ENCODE measurements around the gene HDAC11.
"Not testable (repeated sequence)": the region's sequence is repeated elsewhere in the genome, so short reads cannot be mapped to it uniquely, and the experiment has no call there.

Gene HDAC11

DNA sequence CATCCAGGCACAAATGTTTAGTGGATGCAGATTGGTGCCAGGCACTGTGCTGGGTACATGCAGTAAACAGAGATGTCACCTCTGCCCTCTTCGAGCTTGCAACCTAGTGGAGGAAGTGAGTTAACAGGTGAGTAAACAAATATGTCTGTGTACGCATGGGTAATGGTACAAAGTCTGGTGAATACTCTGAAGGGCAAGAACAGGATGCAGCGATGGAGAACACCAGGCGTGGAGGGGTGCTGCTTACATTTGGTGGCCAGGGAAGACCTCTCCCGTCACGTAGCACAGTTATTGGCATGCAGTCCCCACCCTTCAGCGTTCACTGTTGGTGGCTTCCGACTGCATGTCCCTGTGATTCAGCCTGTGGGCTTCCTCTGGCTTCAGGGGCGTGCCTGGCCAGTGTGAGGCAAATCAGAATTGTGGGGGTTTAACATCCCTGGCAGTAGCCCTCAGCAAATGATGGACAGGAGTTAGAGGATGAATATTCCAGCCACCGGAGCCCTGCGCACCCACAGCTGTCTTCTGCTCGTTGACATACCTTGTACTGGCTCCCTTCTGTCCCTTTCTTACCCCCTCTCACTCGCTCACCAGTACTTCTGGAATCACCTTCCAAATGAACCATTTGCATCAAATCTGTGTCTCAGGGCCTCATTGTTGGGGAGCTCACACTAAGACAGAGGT is 9.1 kb upstream of the HDAC11 start:
- no peak for DNase-seq

DNA sequence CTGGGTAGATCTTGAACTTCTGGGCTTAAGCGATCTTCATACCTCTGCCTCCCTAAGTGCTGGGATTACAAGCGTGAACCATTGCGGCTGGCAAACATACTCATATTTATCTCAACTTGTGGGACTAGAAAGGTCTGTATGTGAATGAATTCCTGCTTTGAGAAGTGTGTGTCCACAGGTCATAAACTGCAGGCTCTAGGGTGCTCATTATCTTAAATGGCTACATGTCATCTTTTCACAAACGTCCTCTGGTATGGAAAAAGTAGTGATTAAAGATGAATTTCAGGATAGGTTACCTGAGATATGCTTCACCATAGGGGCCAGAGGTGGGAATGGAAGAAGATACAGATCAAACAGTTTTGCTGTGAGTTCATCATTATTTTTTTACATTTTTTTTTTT is 7.8 kb upstream of the HDAC11 start:
- no peak for DNase-seq

DNA sequence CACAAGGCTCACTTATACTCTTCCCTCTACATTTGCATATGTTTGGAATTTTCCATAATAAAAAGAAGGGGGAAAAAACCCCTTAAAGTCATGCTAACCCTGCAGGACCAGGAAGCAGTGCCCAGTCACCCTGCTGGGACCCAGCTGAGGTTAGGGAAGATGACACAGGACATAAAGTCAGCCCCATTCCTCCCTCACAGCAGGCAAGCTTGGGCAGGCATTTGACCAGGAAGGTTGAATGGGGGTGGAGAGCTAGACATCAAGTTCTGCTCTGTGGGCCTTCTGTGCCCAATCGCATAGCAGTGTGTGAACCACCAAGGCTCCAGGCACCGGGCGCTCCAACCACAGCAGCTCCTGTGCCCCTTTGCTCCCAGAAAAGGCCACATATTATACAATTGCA is 7.1 kb upstream of the HDAC11 start:
- DNase-seq, result no peak

DNA sequence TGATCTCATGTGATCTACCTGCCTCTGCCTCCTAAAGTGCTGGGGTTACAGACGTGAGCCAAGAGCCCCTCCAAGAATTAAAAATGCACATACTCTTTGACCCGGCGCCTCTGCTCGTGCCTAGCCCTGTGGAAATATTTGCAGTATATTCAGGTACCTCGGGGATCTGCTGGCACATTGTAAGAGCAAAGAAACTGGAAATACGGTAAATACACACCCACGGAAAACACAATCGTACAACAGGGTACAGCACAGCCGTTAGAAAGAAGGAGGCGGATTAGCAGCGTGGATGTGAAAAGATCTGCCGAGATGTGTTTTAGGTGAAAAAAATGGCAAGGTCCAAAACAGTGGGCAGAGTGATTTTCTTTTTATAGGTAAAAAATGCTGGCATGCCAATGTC is 6.1 kb upstream of the HDAC11 start:
- DNase-seq, result no peak

DNA sequence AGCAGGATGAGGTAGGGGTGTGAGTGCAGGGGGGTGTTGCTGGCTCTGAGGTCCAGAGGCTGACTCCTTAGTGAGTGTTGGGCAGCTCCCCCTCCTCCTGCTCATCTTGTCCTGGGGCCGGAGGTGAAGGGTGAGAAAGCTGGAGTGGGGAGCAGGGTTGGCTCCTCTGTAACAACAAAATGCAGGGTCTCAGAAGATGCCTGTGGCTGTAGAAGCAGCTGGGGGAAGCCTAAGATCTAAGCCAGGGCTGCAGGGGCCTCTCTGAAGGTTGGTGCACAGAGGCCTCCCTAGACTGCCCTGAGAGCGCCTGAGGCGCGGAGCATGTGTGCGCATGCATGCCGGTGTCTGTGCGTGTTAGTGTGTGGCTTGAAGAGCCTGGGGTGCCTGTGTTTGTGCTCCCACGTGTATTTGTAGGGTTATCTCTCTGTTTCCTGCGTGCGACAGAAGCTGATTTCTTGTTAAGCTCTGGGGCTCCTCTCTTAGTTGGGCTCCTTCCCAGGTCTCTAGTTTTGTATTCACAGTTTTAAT is 5.3 kb upstream of the HDAC11 start:
- DNase-seq, result no peak

DNA sequence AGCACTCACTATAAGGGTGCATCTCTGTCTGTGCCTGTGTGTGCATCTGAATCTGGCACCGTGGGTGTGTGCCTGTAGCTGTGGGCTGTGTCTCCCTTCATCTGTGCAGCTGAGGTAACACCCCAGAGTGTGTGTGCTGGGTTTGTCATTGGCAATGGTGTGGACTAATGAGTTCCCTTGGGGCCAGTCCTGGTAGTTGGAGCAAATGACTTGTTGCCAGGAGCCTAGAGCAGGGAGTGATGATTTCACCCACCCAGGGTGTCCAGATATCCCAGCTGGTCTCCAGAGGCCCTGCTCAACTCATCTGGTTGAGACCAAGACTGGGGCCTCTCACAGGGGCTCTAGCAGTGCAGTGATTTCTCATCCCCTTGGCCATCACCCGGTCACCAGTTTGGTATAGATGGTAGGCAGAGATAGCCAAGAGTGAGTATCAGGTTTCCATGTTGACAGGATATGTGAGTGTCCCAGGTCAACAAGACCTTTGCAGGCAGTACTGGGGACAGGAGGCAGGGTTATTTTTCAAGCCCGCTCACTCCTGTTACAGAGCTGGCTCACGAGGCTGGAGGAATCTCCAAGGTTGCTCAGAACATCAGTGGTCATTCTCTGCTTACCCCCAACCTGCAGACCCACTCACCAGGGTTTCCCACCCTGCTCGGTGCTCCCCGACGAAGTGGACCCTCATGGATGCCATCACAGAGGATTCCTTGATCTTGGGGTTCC is 4.1 kb upstream of the HDAC11 start:
- no peak for DNase-seq

DNA sequence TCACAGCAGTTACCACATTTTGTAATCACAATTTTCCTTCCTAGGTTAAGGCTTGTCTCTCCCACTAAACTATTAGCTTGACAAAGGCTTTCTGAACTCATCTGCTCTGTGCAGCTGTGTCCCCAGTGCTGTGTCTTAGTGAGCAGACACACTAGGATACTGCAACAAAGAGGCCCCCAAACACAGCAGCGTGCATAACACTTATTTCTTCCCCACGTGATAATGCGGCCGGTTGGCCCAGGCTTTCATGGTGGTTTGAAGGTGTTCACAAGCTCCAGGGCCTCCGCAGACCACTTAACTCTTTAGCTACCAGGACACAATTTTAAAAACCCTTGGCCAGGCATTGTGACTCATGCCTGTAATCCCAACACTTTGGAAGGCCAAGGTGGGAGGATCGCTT is 2.2 kb upstream of the HDAC11 start:
- DNase-seq, result no peak

DNA sequence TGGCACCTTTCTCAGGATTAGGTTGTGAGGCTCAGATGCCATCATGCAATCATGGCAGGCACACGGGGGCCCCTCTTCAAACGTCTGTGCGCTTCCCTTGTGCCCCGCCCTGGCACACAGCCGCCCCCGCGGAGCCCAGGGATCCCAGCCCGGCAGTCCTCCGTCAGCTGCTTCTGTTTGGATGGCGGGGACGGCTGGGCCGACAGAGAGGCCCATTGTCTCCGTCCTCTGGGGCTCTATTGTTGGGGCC is 849 bp upstream of the HDAC11 start:
- no peak for DNase-seq

DNA sequence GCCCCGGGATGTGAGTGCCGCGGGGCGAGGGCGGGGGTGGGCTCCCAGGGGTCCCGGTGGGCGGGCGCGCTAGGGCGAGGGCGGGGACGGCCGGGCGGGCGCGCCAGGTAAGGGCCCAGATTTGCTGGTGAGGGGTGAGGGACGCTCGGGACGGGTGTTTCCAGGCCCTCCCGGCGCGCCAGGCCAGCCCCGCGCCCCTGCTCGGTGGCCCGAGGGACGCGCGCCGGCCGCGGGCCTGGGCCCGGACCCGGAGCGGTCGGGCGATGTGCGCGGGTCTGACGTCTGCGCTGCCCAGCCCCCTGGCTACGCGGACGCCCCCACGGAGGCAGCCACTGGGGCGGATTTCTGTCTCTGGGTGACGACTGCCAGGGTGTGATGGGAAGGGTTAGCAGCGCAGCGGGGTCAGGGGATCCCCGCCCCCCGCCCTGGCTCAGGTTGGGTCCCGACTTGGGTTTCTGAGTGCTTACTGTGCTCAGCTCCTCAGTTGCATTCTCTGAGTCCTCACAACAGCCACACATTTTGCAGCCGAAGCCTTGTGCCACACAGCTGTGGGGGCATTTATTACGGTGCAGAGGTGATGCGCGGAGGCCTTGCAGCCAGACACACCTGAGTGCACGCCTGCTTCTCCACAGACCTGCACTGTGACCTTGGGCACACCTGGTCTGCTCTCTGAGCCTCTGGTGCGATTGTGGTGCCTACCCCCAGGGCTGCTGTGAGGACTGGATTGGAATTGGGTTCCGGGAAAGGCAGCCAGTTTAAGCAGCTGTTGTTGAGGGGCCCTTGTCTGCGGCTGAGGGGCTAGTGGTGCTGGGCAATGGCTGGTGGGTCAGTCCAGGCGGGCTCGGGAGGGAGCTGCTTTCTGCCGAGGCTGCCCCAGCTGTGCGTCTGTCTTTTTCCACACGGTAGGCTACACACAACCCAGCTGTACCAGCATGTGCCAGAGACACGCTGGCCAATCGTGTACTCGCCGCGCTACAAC is 523 bp downstream of the HDAC11 start:
- no peak for DNase-seq

DNA sequence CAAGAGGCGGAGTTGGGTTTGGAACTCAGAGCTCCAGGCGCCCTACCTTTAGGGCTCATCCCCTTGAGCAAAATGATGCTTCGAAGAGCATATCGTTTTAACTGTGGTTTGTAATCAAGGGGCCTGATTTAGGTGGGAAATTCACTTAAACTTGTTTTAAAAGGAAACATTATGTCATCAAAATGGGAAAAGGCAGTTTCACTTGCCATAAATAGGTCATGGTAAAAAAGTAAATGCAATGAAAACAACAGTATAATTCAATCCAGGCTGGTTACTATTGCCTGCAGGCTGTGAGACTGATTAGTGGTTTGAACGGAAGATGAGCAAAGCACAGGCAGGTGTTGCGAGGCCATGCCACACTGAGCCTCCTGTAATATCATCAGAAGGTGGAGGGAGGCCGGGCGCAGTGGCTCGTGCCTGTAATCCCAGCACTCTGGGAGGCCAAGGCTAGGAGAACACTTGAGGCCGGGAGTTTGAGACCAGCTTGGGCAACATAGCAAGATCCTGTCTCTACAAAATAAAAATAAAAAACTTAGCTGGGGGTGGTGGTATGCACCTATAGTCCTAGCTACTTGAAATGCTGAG is 2.1 kb downstream of the HDAC11 start:
- no peak for DNase-seq

DNA sequence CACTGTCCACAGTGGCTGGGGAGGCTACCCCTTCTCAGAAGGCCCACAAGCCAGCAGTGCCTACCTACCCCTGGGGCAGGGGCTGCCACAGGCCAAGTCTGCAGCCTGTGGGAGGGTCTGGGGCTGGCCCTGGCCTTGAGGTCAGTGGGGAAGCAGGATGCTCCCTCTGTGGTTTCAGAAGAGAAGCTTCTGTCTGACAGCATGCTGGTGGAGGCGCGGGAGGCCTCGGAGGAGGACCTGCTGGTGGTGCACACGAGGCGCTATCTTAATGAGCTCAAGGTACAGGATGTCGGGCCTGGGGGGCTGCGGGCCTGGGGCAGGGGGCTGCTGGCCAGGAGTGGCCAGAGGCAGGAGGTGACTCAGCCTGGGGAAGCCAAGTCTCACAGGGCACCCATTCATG is 3.2 kb downstream of the HDAC11 start:
- DNase-seq, result no peak

DNA sequence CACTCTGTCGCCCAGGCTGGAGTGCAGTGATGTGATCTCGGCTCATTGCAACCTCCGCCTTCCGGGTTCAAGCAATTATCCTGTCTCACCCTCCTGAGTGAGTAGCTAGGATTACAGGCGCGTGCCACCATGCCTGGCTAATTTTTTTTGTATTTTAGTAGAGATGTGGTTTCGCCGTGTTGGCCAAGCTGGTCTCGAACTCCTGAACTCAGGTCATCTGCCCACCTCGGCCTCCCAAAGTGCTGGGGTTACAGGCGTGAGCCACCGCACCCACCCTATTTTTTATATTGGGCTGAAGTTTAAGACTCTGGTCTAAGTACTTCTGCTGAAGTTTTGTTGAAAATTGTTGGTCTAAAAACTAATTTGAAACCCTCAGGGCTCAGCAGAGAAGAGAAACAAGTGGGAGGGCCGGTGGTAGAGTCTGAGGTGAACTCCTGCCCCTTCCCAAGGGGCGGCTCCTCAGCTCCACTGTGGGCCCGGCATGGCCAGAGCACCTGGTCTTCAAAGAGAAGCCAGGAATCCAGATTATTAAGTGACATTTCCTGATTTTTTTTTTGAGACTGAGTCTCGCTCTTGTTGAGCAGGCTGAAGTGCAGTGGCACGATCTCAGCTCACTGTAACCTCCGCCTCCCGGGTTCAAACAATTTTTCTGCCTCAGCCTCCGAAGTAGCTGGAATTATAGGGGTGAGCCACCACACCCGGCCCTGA is 4.0 kb downstream of the HDAC11 start:
- no peak for DNase-seq

DNA sequence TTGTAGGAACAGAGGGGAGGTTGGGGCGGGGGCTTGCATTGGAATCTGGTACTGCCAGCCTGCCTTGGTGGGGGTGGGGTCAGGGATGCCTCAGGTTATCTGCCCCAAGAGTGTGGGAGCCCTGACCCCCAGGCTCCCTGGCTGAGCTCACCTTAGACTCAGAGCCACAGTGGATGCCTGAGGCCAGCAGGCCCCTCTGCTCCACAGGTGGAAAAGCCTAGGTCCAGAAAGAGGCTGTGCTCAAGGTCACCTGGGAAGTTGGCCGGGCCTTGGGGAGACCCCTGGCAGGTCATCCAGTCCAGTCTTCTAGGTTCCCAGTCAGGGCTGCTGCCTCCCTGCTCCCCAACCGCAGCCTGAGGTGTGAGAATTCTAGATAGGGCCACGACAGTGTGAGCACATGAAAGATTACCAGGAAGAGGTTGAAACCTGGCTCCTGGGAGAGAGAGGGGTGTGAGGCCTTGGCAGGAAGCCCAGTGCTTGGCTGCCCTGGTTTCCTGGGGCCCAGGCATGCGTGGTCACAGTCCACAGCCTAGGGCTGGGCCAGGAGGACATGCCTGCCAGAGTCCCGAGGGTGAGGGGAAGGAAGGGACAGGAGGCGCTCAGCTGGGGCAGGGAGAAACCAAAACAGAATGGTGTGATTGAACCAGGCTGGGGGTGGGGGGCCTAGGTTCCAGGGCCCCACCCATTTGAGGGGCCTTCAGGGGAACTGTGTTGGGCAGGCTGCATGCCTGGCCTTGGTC is 4.9 kb downstream of the HDAC11 start:
- DNase-seq, result no peak

DNA sequence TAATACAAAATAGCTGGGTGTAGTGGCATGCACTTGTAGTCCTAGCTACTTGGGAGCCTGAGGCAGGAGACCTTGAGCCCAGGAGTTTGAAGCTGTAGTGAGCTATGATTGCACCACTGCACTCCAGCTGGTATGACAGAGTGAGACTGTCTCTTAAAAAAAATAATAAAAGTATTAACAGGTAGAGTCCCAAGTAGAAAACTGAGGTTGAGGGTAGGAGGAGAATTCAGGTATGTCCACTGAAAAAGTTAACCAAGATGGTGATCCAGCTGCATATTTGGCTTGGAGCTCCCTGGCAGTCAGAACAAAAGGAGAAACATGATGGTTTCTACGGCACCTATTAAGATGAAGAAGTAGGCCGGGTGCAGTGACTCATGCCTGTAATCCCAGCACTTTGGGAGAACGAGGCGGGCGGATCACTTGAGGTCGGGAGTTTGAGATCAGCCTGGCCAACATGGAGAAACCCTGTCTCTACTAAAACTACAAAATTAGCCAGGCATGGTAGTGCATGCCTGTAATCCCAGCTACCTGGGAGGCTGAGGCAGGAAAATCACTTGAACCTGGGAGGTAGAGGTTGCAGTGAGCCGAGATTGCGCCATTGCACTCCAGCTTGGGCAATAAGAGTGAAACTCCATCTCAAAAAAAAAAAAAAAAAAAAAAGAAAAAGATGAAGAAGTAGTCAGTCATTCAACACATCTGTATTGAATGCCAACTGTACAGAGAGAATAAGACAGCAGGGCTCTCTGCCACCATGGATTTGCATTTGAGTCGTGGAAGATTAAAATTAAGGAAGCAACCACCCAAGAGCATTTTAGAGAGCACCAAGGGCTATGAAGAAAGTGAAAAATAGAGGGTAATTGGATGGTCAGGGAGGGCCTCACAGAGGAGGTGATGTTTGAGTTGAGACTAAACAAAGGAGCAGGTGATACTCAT is 5.8 kb downstream of the HDAC11 start:
- DNase-seq, result not testable (repeated sequence)

DNA sequence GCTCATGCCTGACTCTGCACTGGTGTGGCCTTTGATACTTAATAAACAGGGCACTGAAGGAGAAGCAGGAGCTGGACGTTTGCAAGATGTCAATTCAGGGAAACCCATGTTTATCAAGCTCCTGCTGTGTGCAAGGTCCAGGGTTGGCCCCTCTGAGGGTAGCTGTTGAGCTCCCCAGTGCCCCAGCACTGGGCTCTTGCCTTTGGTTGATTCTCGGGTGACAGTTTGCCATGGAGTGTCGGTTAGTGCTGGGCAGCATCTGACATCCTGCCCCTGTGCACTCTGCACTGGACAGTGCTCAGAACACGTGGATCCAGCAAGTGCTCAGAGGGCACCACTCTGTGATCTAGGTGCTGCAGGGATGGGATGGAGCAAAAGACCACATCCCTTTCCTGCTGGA is 7.3 kb downstream of the HDAC11 start:
- DNase-seq, result no peak

DNA sequence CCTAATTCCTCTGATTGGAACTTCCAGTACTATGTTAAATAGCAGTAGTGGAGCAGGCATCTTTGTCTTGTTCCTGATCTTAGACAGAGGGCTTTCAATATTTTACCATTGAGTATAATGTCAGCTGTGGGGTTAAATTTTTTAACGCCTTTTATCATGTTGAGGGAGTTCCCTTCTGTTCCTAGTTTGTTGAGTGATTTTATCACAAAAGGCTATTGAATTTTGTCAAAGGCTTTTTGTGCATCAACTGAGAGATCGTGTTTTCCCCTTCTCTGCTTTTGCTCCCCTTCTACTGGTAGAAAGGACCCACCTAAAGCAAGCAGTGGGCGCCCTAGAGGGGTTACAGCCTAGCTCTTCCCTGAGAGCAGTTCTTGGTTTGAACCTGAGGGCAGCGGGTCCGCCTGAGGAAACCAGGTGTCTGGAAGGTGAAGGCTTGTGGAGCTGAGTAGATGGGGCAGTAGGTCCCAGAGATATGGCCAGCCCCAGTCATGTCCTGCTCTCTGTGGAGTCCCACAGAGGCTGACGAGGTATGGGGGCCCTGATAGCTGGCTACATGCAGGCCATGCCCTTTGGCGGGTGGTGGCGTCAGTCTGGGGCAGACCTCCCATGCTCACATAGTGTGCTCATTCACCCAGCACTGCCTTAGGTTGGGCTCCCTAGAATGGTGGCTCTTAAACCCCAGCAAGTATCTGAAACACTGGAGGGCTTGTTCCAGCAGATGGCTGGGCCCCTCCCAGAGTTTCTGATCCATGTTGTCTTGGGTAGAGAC is 11.3 kb downstream of the HDAC11 start:
- no peak for DNase-seq

DNA sequence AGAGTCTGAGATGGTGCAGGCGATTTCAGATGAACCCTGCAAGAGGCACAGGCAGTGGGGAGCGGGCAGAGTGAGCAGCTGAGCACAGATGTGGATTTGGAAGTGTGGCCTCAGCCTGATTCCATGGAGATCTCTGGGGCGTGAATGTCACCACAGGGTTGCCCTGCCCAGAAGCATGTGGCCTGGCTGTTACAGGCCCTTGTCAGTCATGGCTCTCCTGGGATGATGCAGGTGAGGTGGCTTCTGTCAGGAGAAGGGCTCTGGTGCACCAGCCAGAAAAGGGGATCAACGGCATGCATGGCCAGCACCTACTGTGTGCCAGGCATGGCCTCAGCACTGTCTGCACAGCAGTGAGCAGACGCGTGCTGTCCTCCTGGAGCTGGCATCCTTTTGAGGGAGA is 11.9 kb downstream of the HDAC11 start:
- no peak for DNase-seq

DNA sequence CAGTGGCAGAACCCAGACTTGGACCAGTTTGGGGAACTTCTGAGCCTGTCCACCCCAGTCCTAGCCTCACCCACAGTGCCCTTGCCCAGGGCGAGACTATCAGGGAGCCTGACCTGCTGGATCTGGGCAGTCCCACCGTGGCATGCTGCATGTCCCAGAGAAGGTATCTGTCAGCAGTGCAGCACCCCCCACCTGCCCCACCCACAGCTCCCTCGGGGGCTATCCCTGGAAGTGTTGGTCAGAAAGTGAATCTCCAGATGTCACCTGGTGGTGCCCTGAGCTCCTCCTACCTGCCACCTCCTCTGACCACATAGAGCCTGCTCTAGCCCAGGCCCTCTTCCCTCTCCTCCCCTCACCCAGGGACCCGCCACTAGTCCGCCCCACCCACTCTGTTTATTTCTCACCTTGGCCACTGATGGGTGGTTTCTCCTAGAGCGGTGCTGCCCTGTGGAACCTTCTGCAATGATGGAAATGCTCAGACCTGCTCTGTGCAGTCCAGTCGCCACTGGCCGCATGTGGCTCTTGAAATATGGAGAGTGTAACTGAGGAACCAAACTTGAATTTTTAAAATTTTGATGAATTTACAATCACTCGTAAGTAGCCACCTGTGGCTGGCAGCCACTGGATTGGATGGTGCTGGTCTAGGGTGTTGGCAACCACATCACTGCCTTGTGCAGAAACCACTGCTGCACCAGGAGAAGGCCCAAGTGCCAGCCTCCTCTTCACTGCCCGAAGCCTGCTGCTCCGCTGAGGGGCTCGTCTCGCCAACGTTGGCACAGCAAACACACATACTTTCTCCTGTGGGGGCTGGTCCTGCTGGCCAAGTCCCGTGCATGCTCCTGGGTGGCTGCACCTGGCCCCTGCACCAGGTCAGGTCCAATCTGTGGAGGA is 13.1 kb downstream of the HDAC11 start:
- no peak for DNase-seq

DNA sequence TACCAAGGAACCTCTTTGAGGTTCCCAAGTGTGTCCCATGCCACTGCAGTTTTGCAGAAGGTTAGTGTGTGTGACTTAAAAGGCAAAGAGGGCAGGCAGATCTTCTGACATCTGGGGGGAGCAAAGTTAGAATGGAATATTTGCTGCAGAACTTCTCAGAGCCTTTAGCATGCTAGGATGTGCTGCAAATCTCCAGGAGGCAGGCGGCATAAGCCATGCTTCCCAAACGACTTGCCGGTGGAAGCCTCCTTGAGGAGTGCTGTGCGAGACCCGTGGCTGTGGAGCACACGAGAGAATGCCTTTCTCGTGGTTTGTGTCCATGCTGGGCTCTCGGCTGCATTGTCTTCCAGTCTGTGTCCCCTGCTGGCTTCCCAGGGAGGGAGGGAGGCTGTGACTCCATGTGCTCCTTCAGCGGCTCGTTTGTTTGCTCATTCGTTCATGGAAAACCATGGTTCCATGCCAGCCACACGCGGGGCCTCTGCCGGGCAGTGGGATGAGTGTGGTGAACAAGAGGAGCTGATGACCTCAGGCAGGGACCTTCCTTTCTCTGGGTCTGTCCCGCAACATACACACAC is 13.8 kb downstream of the HDAC11 start:
- DNase-seq, result no peak

Measured in DMS 273 treated with DMSO at 0.1 percent for 48 hours (cell line).